Endothelial cell of umbilical vein (primary cell): Measurements from ENCODE around the gene NABP1. TPM values are rescaled to one million over a fixed set of nuclear protein-coding genes. Genes with fewer than 3 reads are reported as not detected.

Source experiments
- BruUV-seq: library from RNA; stranded (reverse); fragments of 400-500 nt; replicated peaks from 2 replicates; lab custom pipeline; 2021; lab: Mats Ljungman, UMichigan
- CTCF ChIA-PET: fragments of 300-600, 350-600 bp; sonication (Branson Sonifier 250); formaldehyde crosslinking; loops from one replicate; lab custom pipeline; 2021; ENCODE audit warnings: antibody characterized with exemption, inconsistent platforms; lab: Charles Lee
- POLR2A ChIA-PET: fragments of 300-600, 350-600 bp; sonication (Branson Sonifier 250); formaldehyde crosslinking; loops from one replicate; lab custom pipeline; 2021; ENCODE audit warnings: antibody characterized with exemption, inconsistent platforms; lab: Charles Lee
- DNase-seq: peaks from one replicate; pipeline ENCODE4 v3.0.0-alpha.2; 2011; ENCODE audit warnings: low read depth, low spot score
- FAIRE-seq: peaks from 2 replicates; lab custom pipeline; 2011; peaks lifted over from hg19 to GRCh38; lab: Jason Lieb, UNC
- H2AFZ ChIP-seq: 2 replicates; pipeline ENCODE4 v1.6.0; 2012; ENCODE audit warnings: low read depth, low read length, control low read depth, inconsistent platforms
- H3K27ac ChIP-seq: 2 replicates; pipeline ENCODE4 v1.5.1; 2011; ENCODE audit warnings: low read depth, mild to moderate bottlenecking, control low read depth, low read length, moderate library complexity; ENCODE audit not compliant: insufficient read depth
- H3K27me3 ChIP-seq, 2 experiments: 2 replicates each; pipeline versions ENCODE4 v1.6.0 to v1.6.1; 2011; ENCODE audit warnings: low read length in 2 of 2, mixed read lengths in 1 of 2; ENCODE audit not compliant: control insufficient read depth in 2 of 2, insufficient read depth in 2 of 2
- H3K36me3 ChIP-seq, 2 experiments: 2 replicates in 1 of 2; 3 replicates in 1 of 2; pipeline ENCODE4 v1.5.1; 2011; ENCODE audit warnings: low read length in 2 of 2, mild to moderate bottlenecking in 1 of 2, moderate library complexity in 1 of 2; ENCODE audit not compliant: control insufficient read depth in 2 of 2, insufficient read depth in 2 of 2; ENCODE audit errors: extremely low read depth in 1 of 2
- H3K4me1 ChIP-seq: 3 replicates; pipeline ENCODE4 v1.5.1; 2011; ENCODE audit warnings: mild to moderate bottlenecking, low read length; ENCODE audit not compliant: control insufficient read depth, insufficient read depth; ENCODE audit errors: extremely low read depth
- H3K4me2 ChIP-seq: 2 replicates; pipeline ENCODE4 v1.6.1; 2011; ENCODE audit warnings: low read length, control low read depth, mixed read lengths; ENCODE audit not compliant: insufficient read depth
- H3K4me3 ChIP-seq, 3 experiments: fragments of 200-600 bp in 1 of 3; sonication (generic), shearing (Covaris generic) in 1 of 3; replicated peaks in 1 of 3; 2 replicates each; pipeline ENCODE4 v1.5.1; 2011 to 2016; ENCODE audit warnings: control low read depth in 3 of 3, low read length in 3 of 3, mild to moderate bottlenecking in 2 of 3, inconsistent platforms in 1 of 3, low read depth in 1 of 3, moderate library complexity in 1 of 3; ENCODE audit not compliant: insufficient read depth in 1 of 3
- H3K79me2 ChIP-seq: 2 replicates; pipeline ENCODE4 v1.6.0; 2012; ENCODE audit warnings: low read length, inconsistent platforms; ENCODE audit not compliant: control insufficient read depth, insufficient read depth
- H3K9ac ChIP-seq: replicated peaks from 2 replicates; pipeline ENCODE3; 2011; ENCODE audit warnings: low read length, control low read depth; ENCODE audit not compliant: insufficient read depth; ENCODE audit errors: extremely low read depth
- H3K9me1 ChIP-seq: replicated peaks from 3 replicates; pipeline ENCODE4 v1.6.0; 2011; ENCODE audit warnings: mild to moderate bottlenecking, low read length; ENCODE audit not compliant: control insufficient read depth, insufficient read depth; ENCODE audit errors: extremely low read depth
- H3K9me3 ChIP-seq: replicated peaks from 2 replicates; pipeline ENCODE4 v1.5.1; 2012; ENCODE audit warnings: low read length, inconsistent platforms; ENCODE audit not compliant: control insufficient read depth, insufficient read depth
- H4K20me1 ChIP-seq: replicated peaks from 2 replicates; pipeline ENCODE3; 2011; ENCODE audit warnings: mild to moderate bottlenecking, low read length; ENCODE audit not compliant: control insufficient read depth, insufficient read depth; ENCODE audit errors: extremely low read depth
- CTCF ChIP-seq, 2 donors: IDR thresholded peaks; 1 replicate in 1 of 2; 2 replicates in 1 of 2; pipeline ENCODE4 v1.5.1; 2011; ENCODE audit warnings: low read length in 2 of 2, mild to moderate bottlenecking in 2 of 2, moderate library complexity in 2 of 2, control low read depth in 1 of 2, inconsistent platforms in 1 of 2, low read depth in 1 of 2; ENCODE audit not compliant: insufficient read depth in 1 of 2; ENCODE audit errors: extremely low read depth in 1 of 2
- EZH2 ChIP-seq: IDR thresholded peaks from 2 replicates; pipeline ENCODE4 v1.6.1; 2012; ENCODE audit warnings: borderline replicate concordance, low read depth, mild to moderate bottlenecking, moderate library complexity, low read length, inconsistent platforms; ENCODE audit not compliant: severe bottlenecking
- FOS ChIP-seq: IDR thresholded peaks from 2 replicates; pipeline ENCODE4 v1.6.1; 2011; ENCODE audit warnings: mild to moderate bottlenecking, low read length, moderate library complexity, borderline replicate concordance; ENCODE audit not compliant: insufficient read depth
- GATA2 ChIP-seq: IDR thresholded peaks from 2 replicates; pipeline ENCODE4 v1.7.0; 2011; ENCODE audit warnings: low read depth, mild to moderate bottlenecking, moderate library complexity, mixed read lengths, low read length; ENCODE audit not compliant: insufficient read length, insufficient read depth
- JUN ChIP-seq: IDR thresholded peaks from 2 replicates; pipeline ENCODE4 v1.6.1; 2011; ENCODE audit warnings: borderline replicate concordance, low read depth; ENCODE audit not compliant: insufficient read length, insufficient read depth
- MAX ChIP-seq: IDR thresholded peaks from 2 replicates; pipeline ENCODE4 v1.6.1; 2011; ENCODE audit not compliant: insufficient read depth, insufficient read length
- MYC ChIP-seq: IDR thresholded peaks from one replicate; pipeline ENCODE4 v1.6.1; 2011; ENCODE audit warnings: mild to moderate bottlenecking, low read depth, low read length
- POLR2A ChIP-seq: IDR thresholded peaks from 2 replicates; pipeline ENCODE4 v1.6.1; 2012; ENCODE audit warnings: low read depth, mild to moderate bottlenecking, control low read depth, low read length
- POLR2AphosphoS5 ChIP-seq: IDR thresholded peaks from 2 replicates; pipeline ENCODE4 v1.6.1; 2012; ENCODE audit warnings: low read depth, mild to moderate bottlenecking, control low read depth, low read length, moderate library complexity; ENCODE audit not compliant: insufficient read depth
- dilution Hi-C: fragments of 300-500 bp; cut with MboI; formaldehyde crosslinking; loops from one replicate; pipeline ENCODE4 v1.15.0; 2019; ENCODE audit warnings: low sequenced_read_pairs; ENCODE audit not compliant: extremely low pct_ligation_motif_present
- intact Hi-C: fragments of 100-400 bp; cut with micrococcal nuclease; formaldehyde crosslinking; loops from one replicate; pipeline ENCODE4 v1.10.0; 2022
- polyA plus RNA-seq, 4 experiments: library from polyadenylated mRNA; depleted of rRNA in 3 of 4; stranded (reverse) in 3 of 4; unstranded in 1 of 4; fragments of >200 nt; gene quantifications; 2 replicates each; pipeline versions ENCODE4 v1.2.1 to v1.2.3, GENCODE V29; 2011 to 2012; ENCODE audit warnings: missing spikeins in 1 of 4
- total RNA-seq: library from RNA; stranded (reverse); gene quantifications from 2 replicates; pipeline ENCODE4 v1.2.3, GENCODE V29; 2021

NABP1 gene
- total and polyA plus RNA-seq, 2 donors (not counting 3 experiments of a cell fraction or from before 2014, with no cell fraction given), result 14.7 to 47.6 TPM

- H3K27me3 ChIP-seq, result no peaks in the 10 kb centered on the region
- no peak overlapping the region for H2AFZ ChIP-seq
- CTCF ChIA-PET, result no interaction called here
- H3K4me1 ChIP-seq, result peaks cover 11% of the 10 kb centered on the region
- H3K9me1 ChIP-seq, result no peaks in the 10 kb centered on the region
- no peak for FAIRE-seq
- intact Hi-C loops (no loop called here), dilution Hi-C loops (no loop called here)
- no peak overlapping the region for H3K4me3 ChIP-seq
- no peak for DNase-seq
- TF ChIP-seq MYC (no peak), EZH2 (no peak), CTCF (IDR thresholded peaks at IDR 0.05; ENCODE audit: extremely low read depth in 1 of 2, insufficient read depth in 1 of 2, low read depth in 1 of 2, low read length in 2 of 2) (no peak), MAX (no peak), FOS (no peak), POLR2A (no peak), POLR2AphosphoS5 (no peak), GATA2 (no peak), JUN (no peak)
- H3K36me3 ChIP-seq, result no peaks in the 10 kb centered on the region
- no TSS peak for BruUV-seq
- H3K9ac ChIP-seq, result no peak overlapping the region
- H3K9me3 ChIP-seq, result no peaks in the 10 kb centered on the region
- H3K27ac ChIP-seq, result no peak overlapping the region
- H3K4me2 ChIP-seq, result no peak overlapping the region
- H4K20me1 ChIP-seq, result no peaks in the 10 kb centered on the region
- POLR2A ChIA-PET, result no interaction called here
- H3K79me2 ChIP-seq, result no peaks in the 10 kb centered on the region
Measured at GRCh38 chr2:191642541-191642940, 35.4 kb upstream of the NABP1 start.
